PC-9 (cell line): Measurements from ENCODE around the gene CTDP1.

ENCODE experiments used
- EZH2 ChIP-seq: fragments of 200-600 bp; sonication (generic); IDR thresholded peaks from 2 replicates; pipeline ENCODE4 v1.8.0; 2017; ENCODE audit warnings: antibody characterized with exemption, low read depth
- TF ChIP-seq, protein P1 (sequence below): fragments of 200-600 bp; sonication (generic); conservative IDR thresholded peaks from 2 replicates; pipeline ENCODE4 v1.6.1; 2017; ENCODE audit warnings: mixed run types, antibody characterized with exemption, mild to moderate bottlenecking, moderate library complexity

DNA sequence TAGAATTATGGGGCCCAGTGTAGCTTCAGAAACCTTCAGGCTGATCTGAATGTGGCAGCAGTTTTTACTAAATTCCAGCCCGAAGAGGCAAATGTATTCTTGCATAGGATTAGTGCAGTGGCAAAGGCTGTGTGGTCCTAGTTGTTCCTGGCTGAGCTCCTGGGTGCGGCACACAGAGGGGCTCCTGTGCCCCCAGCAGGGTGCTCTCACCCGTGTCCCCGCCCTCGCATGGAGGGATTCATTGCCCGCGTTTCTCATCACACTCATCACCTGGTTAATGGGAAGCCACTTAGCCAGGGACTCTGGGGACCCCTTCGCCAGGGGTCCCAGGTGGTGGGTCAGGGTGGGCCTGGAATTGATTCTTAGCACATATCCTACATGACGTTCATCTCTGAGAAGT is 122.0 kb downstream of the CTDP1 start:
- TF ChIP-seq, protein P1, sequence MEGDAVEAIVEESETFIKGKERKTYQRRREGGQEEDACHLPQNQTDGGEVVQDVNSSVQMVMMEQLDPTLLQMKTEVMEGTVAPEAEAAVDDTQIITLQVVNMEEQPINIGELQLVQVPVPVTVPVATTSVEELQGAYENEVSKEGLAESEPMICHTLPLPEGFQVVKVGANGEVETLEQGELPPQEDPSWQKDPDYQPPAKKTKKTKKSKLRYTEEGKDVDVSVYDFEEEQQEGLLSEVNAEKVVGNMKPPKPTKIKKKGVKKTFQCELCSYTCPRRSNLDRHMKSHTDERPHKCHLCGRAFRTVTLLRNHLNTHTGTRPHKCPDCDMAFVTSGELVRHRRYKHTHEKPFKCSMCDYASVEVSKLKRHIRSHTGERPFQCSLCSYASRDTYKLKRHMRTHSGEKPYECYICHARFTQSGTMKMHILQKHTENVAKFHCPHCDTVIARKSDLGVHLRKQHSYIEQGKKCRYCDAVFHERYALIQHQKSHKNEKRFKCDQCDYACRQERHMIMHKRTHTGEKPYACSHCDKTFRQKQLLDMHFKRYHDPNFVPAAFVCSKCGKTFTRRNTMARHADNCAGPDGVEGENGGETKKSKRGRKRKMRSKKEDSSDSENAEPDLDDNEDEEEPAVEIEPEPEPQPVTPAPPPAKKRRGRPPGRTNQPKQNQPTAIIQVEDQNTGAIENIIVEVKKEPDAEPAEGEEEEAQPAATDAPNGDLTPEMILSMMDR: no peak
- no peak for TF ChIP-seq EZH2
